Measurements from ENCODE around the gene PIWIL4. TPM values are rescaled to one million over a fixed set of nuclear protein-coding genes. Genes with fewer than 3 reads are reported as not detected.

PIWIL4 gene
- total RNA-seq, 2 experiments from 2014 or later: 0.15 to 0.22 TPM

GRCh38 chr11:94655956-94656355 is 88.8 kb downstream of the PIWIL4 start:
- ChIA-PET POLR2A (no interaction called here), CTCF (ENCODE audit: unreplicated experiment) (no interaction called here)
- intact Hi-C loops (cut with micrococcal nuclease; ENCODE audit: unreplicated experiment): no loop called here
- H3K27ac ChIP-seq (ENCODE audit: low read depth, low read length, poor library complexity, severe bottlenecking): no peak overlapping the region
- no peaks in the 10 kb centered on the region for H3K4me1 ChIP-seq (ENCODE audit: insufficient read depth, low read length, poor library complexity, severe bottlenecking)
- DNase-seq (ENCODE audit: low spot score): no peak
- no peak overlapping the region for H3K4me2 ChIP-seq (ENCODE audit: low read length)
- no peaks in the 10 kb centered on the region for H3K9me3 ChIP-seq (ENCODE audit: low read length)
- no peak overlapping the region for H3K4me3 ChIP-seq (ENCODE audit: low read depth, low read length, poor library complexity, severe bottlenecking)
- H2AFZ ChIP-seq (ENCODE audit: low read length): no peak overlapping the region
- TF ChIP-seq EZH2phosphoT487 (IDR thresholded peaks at IDR 0.05; ENCODE audit: borderline replicate concordance, low read depth, low read length) (no peak), CTCF (conservative IDR thresholded peaks at IDR 0.05; ENCODE audit: low read length) (no peak)
- H3K9me2 ChIP-seq (ENCODE audit: insufficient read depth, low read length): no peaks in the 10 kb centered on the region
- H3K79me2 ChIP-seq (ENCODE audit: insufficient read depth, low read depth, low read length): no peaks in the 10 kb centered on the region
- H3K36me3 ChIP-seq (ENCODE audit: insufficient read depth, low read length): no peaks in the 10 kb centered on the region
- no TSS peak for BruUV-seq (replicated peaks)
- H4K20me1 ChIP-seq (ENCODE audit: insufficient read depth, low read length): no peaks in the 10 kb centered on the region

GRCh38 chr11:94656968-94657367 is 89.8 kb downstream of the PIWIL4 start:
- Histone ChIP-seq H3K9me3 (ENCODE audit: low read length) (no peaks in the 10 kb centered on the region), H3K4me1 (ENCODE audit: insufficient read depth, low read length, poor library complexity, severe bottlenecking) (no peaks in the 10 kb centered on the region), H3K4me2 (ENCODE audit: low read length) (no peak overlapping the region), H3K27ac (ENCODE audit: low read depth, low read length, poor library complexity, severe bottlenecking) (no peak overlapping the region), H2AFZ (ENCODE audit: low read length) (no peak overlapping the region), H3K9me2 (ENCODE audit: insufficient read depth, low read length) (no peaks in the 10 kb centered on the region), H3K4me3 (ENCODE audit: low read depth, low read length, poor library complexity, severe bottlenecking) (no peak overlapping the region), H3K36me3 (ENCODE audit: insufficient read depth, low read length) (no peaks in the 10 kb centered on the region), H3K79me2 (ENCODE audit: insufficient read depth, low read depth, low read length) (no peaks in the 10 kb centered on the region), H4K20me1 (ENCODE audit: insufficient read depth, low read length) (no peaks in the 10 kb centered on the region)
- CTCF ChIA-PET (ENCODE audit: unreplicated experiment): no interaction called here
- intact Hi-C loops (cut with micrococcal nuclease; ENCODE audit: unreplicated experiment): no loop called here
- no TSS peak for BruUV-seq (replicated peaks)
- no peak for DNase-seq (ENCODE audit: low spot score)
- TF ChIP-seq CTCF (conservative IDR thresholded peaks at IDR 0.05; ENCODE audit: low read length): no peak
- no peak for TF ChIP-seq EZH2phosphoT487 (IDR thresholded peaks at IDR 0.05; ENCODE audit: borderline replicate concordance, low read depth, low read length)
- POLR2A ChIA-PET: no interaction called here

- H4K20me1 ChIP-seq (ENCODE audit: insufficient read depth, low read length): no peaks in the 10 kb centered on the region
- no peak overlapping the region for H3K4me3 ChIP-seq (ENCODE audit: low read depth, low read length, poor library complexity, severe bottlenecking)
- DNase-seq (ENCODE audit: low spot score): no peak
- intact Hi-C loops (cut with micrococcal nuclease; ENCODE audit: unreplicated experiment): no loop called here
- POLR2A ChIA-PET: no interaction called here
- no peaks in the 10 kb centered on the region for H3K9me3 ChIP-seq (ENCODE audit: low read length)
- no peaks in the 10 kb centered on the region for H3K4me1 ChIP-seq (ENCODE audit: insufficient read depth, low read length, poor library complexity, severe bottlenecking)
- H3K9me2 ChIP-seq (ENCODE audit: insufficient read depth, low read length): no peaks in the 10 kb centered on the region
- TF ChIP-seq CTCF (conservative IDR thresholded peaks at IDR 0.05; ENCODE audit: low read length) (no peak), EZH2phosphoT487 (IDR thresholded peaks at IDR 0.05; ENCODE audit: borderline replicate concordance, low read depth, low read length) (no peak)
- no peak overlapping the region for H3K4me2 ChIP-seq (ENCODE audit: low read length)
- no peak overlapping the region for H3K27ac ChIP-seq (ENCODE audit: low read depth, low read length, poor library complexity, severe bottlenecking)
- CTCF ChIA-PET (ENCODE audit: unreplicated experiment): no interaction called here
- H2AFZ ChIP-seq (ENCODE audit: low read length): no peak overlapping the region
- no peaks in the 10 kb centered on the region for H3K36me3 ChIP-seq (ENCODE audit: insufficient read depth, low read length)
- BruUV-seq (replicated peaks): no TSS peak
- H3K79me2 ChIP-seq (ENCODE audit: insufficient read depth, low read depth, low read length): no peaks in the 10 kb centered on the region
Observed at GRCh38 chr11:94657629-94658028, 90.5 kb downstream of the PIWIL4 start.
